DLD1 (cell line): ENCODE data around the gene SLC6A7.

Source experiments
- in situ Hi-C: cut with HindIII; loops from 2 replicates; pipeline ENCODE4 v1.10.0; 2017; ENCODE audit warnings: low sequenced_read_pairs

Gene SLC6A7

GRCh38 chr5:150155258-150156026 lies 34.4 kb upstream of the SLC6A7 start, which contains the start of gene PDGFRB:
Gene PDGFRB, minus strand, starts transcription at chr5:150155845. Its CDS starts 18,798 bp downstream, at chr5:150137047.
- in situ Hi-C loops = no loop called here

GRCh38 chr5:150156027-150156368 lies 33.9 kb upstream of the SLC6A7 start:
- in situ Hi-C loops = no loop called here

- in situ Hi-C loops = no loop called here
Measured at GRCh38 chr5:150156540-150156939, 33.3 kb upstream of the SLC6A7 start.

GRCh38 chr5:150157168-150157567 lies 32.7 kb upstream of the SLC6A7 start:
- in situ Hi-C loops = no loop called here

GRCh38 chr5:150158170-150158949 lies 31.5 kb upstream of the SLC6A7 start:
- in situ Hi-C loops = no loop called here

- in situ Hi-C loops = no loop called here
Measured at GRCh38 chr5:150159031-150159430, 30.8 kb upstream of the SLC6A7 start.

- in situ Hi-C loops = no loop called here
Measured at GRCh38 chr5:150159741-150160179, 30.1 kb upstream of the SLC6A7 start.

GRCh38 chr5:150160448-150161081 lies 29.3 kb upstream of the SLC6A7 start:
- in situ Hi-C loops = no loop called here

- in situ Hi-C loops = no loop called here
Measured at GRCh38 chr5:150161242-150162141, 28.4 kb upstream of the SLC6A7 start.

- in situ Hi-C loops = no loop called here
Measured at GRCh38 chr5:150162142-150162513, 27.7 kb upstream of the SLC6A7 start.

GRCh38 chr5:150163035-150163434 lies 26.8 kb upstream of the SLC6A7 start:
- in situ Hi-C loops = no loop called here

- in situ Hi-C loops = no loop called here
Measured at GRCh38 chr5:150163547-150164059, 26.3 kb upstream of the SLC6A7 start.

- in situ Hi-C loops = no loop called here
Measured at GRCh38 chr5:150164211-150164980, 25.5 kb upstream of the SLC6A7 start.

- in situ Hi-C loops = no loop called here
Measured at GRCh38 chr5:150166037-150166649, 23.7 kb upstream of the SLC6A7 start.

GRCh38 chr5:150166650-150167511 lies 23.0 kb upstream of the SLC6A7 start, which contains the start of gene CDX1:
Gene CDX1, plus strand, starts transcription at chr5:150166778. Its CDS starts 99 bp downstream, at chr5:150166877.
- in situ Hi-C loops = no loop called here

GRCh38 chr5:150167512-150167850 lies 22.4 kb upstream of the SLC6A7 start:
- in situ Hi-C loops = no loop called here

GRCh38 chr5:150167908-150168307 lies 22.0 kb upstream of the SLC6A7 start:
- in situ Hi-C loops = no loop called here

GRCh38 chr5:150168864-150169263 lies 21.0 kb upstream of the SLC6A7 start:
- in situ Hi-C loops = no loop called here
